GM18870 (cell line): ENCODE measurements around the gene EEF1AKMT3.

ENCODE experiments used
- ATAC-seq: cut with Tn5 transposase; IDR thresholded peaks from one replicate; pipeline ENCODE4 v1.9.1; 2021; ENCODE audit warnings: moderate library complexity; ENCODE audit not compliant: unreplicated experiment

The EEF1AKMT3 gene

DNA sequence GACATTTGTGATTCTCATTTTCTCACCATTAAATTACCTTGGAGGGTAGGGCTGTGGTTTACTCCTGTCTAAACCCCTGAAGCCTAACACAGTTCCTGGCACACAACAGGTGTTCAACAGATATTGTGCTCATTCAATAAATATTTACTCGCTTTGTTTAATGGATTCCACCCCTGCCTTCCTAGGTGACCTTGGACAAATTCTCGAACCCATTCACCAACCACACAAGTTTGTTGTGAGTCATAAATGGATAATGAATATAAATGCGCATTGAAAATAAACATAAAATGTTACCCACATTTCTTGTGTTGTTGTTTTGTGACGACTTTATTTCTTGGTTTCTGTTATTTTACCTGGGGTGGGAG is 9.8 kb downstream of the EEF1AKMT3 start:
- no peak for ATAC-seq

DNA sequence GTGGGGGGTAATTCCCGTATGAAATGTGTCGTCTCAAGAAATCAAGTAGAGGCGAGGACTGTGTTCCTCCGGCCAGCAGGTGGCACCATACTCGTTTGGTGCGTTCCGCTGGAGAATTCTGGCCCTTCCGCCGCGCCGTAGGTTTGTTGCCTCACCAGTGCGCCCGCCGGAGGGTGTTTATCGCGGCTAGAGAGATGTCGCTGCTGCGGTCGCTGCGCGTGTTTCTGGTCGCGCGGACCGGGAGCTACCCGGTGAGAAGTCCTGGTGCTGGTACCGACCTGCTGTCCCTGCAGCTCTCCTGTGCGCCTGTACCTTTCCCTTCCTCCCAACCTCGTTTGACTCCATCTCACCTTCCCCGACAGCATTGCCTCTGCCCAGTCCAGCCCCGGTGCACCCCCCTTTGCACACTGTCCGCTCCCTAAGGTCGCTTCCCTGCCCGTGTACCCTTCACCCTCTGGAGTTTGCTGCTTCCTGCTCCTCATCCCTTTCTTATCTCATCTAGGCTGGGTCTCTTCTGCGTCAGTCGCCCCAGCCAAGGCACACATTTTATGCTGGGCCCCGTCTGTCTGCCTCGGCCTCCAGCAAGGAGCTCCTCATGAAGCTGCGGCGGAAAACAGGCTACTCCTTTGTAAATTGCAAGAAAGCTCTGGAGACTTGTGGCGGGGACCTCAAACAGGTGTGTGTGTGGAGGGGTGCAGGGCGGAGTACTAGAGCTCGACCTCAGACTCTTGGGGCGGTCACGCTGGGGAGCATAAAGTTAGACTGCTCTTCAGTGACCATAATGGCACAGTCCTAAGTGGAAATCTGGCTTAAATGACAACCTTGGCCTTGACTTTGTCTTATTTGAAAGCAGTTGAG is 10.4 kb downstream of the EEF1AKMT3 start, which contains the start of gene TSFM:
TSFM (plus strand) TSS at position 180 of the 858 bp plus-strand sequence; CDS start at position 195, 15 bp downstream.
- ATAC-seq, result peak; percentile 63

DNA sequence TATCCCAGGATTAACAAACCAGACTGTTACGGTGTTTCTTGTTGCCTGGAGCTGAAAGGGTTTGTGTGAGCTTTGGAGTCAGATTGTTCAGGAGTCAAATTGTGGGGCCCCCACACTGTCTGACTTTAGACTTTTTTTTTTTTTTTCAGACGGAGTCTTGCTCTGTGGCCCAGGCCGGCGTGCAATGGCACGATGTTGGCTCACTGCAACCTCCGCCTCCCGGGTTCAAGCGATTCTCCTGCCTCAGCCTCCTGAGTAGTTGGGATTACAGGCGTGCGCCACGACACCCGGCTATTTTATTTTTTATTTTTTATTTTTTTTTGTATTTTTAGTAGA is 11.0 kb downstream of the EEF1AKMT3 start:
- no peak for ATAC-seq

DNA sequence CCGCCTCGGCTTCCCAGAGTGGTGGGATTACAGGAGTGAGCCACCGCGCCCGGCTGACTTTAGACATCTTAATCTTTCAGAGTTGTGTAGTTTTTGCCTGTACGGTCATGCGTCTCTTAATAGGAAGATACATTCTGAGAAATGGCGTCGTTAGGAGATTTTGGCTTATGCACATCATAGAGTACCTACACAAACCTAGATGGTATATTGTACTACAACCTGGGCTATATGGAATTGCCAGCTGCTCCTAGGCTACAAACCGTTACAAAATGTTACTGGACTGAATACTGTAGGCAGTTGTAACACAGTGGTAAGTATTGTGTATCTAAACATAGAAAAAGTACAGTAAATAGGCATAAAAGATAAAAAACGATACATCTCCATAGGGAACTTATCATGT is 11.4 kb downstream of the EEF1AKMT3 start:
- ATAC-seq, result no peak

DNA sequence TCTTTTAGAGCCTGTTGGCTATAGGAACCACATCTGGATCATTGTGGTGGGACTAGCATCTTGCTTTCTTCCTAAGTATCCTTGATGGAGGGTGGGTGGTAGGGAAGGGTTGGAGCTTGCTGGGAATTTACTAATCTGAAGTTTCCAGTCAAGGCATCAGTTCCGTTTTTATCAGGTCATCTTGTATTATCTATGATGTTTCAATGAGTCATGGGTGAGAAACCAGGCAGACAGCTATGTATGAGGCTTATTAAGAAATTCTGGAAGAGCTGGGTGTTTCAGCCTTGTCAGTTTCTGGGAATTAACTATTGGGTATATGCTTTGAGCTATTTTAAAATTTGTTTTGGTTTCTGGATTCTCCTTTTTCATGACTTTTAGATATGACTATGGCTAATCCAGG is 21.5 kb downstream of the EEF1AKMT3 start:
- ATAC-seq, result no peak

DNA sequence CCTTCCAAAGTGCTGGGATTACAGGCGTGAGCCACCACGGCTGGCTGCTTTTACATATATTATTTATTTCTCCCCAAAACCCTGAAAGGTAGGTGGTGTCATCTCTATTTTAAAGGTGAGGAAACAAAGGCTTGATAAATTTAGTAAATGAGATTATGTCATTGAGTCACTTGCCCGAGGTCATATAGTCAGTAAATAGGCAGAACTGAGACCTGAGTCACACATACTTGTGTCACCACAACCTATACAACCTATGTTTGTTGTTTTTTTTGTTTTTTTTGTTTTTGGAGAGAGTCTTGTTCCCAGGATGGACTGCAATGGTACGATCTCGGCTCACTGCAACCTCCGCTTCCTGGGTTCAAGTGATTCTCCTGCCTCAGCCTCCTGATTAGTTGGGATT is 22.9 kb downstream of the EEF1AKMT3 start:
- no peak for ATAC-seq

DNA sequence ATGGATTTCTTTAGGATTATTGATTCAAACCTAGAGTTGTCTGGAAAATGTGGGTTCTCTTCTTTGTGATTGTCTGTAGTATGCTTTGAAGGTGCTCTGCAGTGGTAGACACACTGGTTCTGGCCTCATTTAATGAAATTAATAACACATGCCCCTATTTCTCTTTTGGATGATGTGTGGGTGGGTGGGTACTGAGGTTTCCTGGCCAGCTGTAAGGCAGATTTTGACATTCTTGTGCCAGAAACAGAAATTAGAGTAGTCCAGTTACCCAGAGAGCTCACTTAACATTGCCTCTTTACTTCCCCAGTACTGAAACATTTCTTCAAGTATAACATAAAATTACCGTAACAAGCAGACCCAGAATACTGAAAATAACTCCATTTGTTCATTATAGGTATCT is 24.6 kb downstream of the EEF1AKMT3 start:
- ATAC-seq, result no peak

DNA sequence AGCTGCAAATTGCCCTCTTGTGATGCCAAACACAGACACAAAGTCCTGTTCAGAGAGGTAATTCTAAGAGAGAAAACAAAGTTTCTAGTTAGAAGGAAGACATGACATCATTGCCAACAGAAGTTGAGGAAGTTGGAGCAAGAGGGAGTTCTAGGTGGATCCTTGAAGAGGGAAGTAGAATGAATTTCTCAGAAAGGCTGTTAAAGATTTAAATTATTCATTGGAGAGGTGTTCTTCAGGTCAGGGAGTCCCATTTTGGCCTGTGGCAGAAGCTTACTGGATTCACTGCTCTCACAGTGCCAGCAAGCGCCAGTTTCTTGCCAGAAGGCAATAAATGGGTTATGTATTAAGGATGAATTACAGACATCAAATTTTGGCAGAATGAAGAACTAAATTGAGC is 25.5 kb downstream of the EEF1AKMT3 start:
- no peak for ATAC-seq

DNA sequence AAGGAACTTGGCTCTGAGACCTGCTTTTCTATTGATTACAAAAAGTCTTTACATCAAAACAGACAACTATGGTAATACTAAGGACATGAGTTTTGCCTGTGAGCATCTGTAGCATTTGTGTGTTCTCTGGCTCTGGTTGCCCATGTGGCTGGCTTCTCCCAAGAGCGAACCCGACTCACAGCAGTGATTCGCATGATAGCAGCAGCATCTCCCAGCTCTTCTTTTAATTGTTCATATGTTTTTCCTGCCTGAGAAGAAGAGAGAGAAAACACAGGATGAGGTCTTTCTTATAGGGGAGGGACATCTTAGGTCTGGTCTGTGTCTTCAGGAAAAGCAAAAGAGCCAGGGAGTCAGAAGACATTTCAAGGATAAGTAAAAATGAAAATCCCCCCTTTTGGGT is 28.6 kb downstream of the EEF1AKMT3 start:
- ATAC-seq, result no peak

DNA sequence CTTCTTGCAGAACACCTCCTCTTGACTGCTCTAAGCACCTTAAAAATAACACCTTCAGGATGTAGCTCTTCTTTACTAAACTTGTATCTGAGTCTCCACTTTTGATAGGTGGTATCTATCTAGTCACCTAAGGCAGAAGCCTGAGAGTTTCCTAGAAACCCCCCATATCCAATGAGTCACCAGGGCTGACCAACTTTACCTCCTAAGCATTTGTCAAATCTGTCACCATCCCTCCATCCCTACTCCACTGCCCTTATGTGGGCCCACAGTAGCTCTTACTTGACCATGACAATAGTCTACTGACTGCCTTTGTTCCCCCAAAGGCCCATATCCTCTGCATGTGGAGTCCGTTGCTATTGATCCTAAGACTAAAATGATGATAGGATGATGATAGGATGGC is 30.2 kb downstream of the EEF1AKMT3 start:
- no peak for ATAC-seq

DNA sequence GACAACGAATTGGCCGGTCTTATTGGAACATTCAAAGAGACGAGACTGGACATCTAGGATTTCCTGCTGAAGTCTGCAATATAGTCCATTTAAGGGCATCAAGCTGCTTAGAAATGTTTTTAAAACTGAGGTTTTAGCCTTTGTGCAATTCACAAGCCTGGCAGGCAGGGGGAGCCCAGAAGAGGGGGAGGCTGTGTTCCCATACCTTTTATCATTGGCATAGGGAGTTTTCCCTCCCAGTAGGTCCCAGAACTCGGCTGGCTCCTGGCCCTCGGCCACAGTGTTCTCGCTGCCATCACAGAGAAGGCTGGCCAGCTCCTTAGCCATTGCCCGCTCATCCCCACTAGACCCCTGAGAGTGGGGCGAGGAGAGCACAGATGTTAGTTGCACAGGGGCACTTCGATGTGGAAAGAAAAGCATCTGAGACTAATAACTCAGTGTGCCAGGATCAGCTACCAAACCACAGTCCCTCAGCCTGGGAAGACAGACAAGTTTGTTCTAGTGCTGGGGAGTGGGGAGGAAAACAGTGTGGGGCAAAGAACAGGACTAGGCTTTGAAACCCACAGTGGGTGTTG is 31.0 kb downstream of the EEF1AKMT3 start:
- no peak for ATAC-seq

DNA sequence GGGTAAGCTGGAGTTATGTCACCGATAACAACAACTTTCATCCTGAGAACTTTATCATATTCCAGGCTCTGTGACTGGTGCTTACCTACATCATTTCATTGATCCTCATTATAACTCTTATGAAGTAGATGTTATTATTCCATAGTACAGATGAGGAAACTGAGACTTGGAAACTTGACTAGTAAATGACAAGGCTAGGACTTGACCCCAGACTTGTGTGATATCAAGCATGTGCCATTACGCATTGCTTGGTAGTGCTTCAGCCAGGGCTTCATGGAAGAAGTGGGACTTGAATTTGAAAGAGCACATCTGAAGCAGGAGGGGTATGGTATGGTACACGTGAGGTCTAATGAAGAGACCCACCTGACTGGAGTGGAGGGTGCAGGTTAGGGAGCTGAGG is 34.3 kb downstream of the EEF1AKMT3 start:
- no peak for ATAC-seq

DNA sequence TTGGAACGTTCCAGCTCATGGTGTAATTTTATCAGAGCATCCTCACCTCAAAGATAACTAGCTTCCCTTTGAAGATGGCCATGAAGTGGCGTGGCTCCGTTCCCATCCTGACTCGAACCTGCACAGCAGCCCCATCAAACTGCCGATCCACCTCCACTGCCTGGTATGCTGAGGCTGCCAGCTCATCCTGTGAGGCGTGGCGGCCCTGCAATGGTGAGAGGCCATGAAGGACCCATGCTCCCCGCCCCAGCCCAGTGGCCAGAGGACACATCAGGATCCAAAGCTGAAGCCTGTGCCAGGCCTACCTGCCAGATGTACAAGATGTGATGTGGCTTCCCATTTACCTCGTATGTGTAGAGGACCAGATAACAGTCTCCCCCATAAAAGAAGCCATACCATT is 34.9 kb downstream of the EEF1AKMT3 start:
- no peak for ATAC-seq

DNA sequence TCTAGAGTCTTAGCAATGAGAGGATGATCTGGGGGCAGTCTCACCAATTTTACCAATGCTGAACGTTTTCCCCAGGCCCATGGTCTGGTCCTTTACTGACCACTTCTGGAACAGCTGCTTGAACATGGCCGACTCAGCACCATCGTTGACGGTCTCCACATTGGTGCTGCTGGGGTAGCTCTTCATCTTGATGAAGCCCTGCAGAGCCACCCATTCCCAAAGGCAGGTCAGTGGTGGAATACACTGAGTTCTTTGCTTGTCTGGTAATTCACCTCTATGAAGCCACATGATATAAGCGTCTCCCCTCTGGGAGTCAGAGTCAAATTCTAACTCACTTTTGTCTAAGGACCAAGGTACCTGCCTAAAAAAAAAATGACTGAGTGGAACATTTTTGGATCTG is 35.9 kb downstream of the EEF1AKMT3 start:
- no peak for ATAC-seq

DNA sequence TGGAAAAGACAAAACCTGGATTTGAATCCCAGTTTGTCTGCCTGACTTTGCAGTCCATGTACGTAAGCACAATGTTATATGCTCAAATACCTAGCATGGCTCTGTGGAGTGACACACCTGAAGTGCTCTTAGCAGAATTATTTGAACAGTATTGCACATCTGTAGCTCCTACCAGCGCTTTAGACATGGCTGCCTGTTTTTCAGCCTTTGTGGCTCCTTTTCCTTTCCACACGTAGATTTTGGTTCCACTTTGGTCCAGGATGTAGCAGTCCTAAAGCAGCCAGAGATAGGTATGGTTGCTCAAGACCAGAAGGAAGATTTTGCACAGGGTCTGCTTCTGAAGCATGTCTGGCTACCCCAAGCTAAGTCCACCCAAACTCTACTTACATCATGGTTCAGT is 37.0 kb downstream of the EEF1AKMT3 start:
- ATAC-seq, result no peak

DNA sequence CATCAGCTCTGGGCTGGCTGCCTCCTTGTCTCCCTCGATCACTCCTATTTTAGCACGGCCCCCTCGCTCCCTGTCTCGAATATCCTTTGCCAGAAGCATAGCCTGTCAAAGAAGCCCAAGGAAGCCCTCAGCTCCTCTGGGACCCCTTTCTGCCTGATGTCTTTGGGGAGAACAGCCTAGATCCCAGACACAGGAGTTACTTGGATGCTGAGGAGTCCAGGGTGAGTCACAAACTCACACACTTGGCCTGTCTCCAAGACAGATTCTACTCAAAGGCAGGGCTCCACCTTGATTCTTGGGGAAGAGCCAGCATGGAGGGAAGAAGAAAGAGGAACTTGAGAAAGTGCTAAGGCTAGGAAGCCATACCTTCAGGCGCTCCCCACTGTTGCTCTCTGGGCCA is 38.0 kb downstream of the EEF1AKMT3 start:
- no peak for ATAC-seq

DNA sequence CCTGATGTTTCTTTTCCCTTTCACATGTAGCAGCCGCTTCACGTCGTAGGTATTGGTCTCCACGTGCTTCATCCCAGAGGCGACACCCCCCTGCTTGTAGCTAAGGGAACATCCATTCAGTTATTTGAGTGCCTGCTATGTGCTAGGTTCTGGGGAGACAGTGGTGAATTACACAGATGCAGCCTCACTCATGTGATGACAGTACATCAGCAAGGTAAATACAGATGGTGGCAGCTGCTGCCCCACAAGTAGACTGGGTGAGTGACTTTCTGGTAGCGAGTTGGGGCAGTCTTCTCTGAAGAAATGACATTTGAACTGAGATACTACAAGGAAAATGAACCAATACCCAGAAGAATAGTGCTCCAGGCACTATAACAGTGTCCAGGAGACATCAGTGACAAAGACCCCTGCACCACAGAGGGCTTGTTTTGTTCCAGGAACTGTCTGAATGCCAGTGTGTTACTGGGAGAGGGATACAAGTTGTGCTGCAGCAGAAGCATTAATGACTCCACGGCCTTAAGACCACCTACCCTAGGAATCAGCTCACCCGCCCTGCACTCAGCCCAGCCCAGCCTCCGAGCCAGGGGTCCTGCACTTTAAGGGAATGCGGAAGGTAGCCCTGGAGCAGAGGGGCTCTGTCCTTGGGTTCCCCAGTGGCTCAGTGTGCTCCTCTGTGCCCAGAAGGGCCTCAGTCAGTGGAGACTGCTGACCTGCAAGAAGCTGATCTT is 38.8 kb downstream of the EEF1AKMT3 start:
- no peak for ATAC-seq

DNA sequence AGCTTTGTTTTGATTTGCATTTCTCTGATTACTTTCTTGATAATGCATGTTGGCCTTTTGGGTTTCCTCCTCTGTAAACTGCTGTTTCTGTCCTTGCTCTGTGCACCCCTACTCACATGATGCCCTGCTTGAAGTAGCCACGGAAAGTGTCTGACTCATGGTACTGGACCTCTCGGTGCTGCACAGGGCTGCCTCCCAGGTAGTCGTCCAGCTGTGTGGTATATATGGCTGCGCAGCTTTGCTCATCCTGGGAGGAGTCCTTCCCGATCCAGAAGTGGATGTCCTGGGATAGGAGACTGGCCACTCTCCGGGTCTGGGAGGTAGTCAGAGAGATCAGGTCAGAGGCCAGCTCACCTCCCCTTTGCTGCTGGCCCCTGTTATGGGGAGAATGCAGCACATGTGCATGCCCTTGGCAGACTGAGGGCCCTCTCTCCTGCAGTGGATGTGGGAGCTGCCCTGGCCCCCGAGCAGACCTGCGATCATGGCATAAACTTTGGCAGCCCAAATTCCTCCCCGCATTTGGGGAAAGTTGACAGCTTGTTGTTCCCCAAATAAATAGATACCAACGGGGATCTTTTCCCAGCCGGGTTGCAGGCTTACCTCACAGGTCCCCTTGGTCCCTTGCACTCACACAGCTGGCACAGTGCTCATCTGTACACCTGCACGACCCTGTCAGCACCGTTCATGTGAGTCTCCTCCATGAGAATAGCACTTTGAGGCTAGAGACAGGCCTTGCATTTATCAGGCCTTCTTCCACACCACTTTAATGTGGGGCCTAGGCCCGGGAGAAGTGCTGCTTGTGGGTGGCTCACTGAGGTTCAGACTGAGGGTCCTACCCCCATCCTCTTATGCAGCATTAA is 40.9 kb downstream of the EEF1AKMT3 start:
- no peak for ATAC-seq

DNA sequence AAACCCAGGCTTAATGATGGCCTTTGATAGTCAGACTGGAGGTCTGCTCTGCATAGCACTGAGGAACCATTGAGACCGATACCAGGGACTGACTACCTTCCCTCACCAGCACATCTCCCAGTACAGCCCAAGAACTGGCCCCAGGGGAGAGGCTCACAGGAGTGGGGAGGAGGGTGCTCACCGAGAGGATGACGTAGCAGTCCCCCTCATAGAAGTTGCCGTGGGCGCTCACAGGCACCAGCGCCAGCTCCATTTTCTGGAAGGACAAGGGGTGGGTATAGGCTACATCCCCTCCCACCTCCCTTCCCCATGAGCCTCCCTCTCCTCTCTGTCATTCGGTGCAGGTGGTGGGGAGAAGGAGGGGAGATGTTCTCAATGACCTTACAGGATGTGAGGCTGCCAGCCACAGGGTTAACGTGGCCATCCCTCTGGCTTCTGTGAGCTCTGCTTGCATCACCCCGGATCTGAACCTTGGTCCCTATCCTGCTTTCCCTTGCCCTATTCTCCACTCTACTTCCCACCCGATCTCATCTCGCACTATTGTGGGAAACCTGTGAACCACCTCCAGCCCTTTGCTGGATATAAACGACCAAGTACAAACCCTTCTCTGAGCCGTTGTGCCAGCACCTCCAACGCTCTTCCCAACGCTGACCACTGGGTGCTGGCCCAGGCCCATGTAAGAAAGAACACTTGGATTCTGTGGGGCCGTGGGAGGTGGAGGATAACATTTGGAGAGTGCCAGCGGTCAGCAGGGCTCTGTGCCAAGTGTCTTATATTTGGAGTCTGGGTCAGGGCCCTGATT is 41.8 kb downstream of the EEF1AKMT3 start:
- no peak for ATAC-seq
